EL (cell line): ENCODE data around the gene EPN3.

Experiments
- DNase-seq: peaks from one replicate; pipeline ENCODE4 v3.0.0-alpha.2; 2016

Gene EPN3

GRCh38 chr17:50593321-50593720 lies 60.8 kb downstream of the EPN3 start:
- no peak for DNase-seq
